AG10803 (cell line): ENCODE results near the gene GOLGA8M.
"Not testable (repeated sequence)": the region's sequence is repeated elsewhere in the genome, so short reads cannot be mapped to it uniquely, and the experiment has no call there.

Experiments
- DNase-seq: peaks from one replicate; pipeline ENCODE4 v3.0.0; 2010; ENCODE audit warnings: low read depth
- H3K4me3 ChIP-seq: 2 replicates; pipeline ENCODE4 v1.5.1; 2011; ENCODE audit warnings: mild to moderate bottlenecking, low read length, control low read depth
- TF ChIP-seq, protein P1 (sequence below): conservative IDR thresholded peaks from 2 replicates; pipeline ENCODE4 v1.5.1; 2011; ENCODE audit warnings: mild to moderate bottlenecking, low read length, control low read depth, inconsistent platforms

The GOLGA8M gene, protein sequence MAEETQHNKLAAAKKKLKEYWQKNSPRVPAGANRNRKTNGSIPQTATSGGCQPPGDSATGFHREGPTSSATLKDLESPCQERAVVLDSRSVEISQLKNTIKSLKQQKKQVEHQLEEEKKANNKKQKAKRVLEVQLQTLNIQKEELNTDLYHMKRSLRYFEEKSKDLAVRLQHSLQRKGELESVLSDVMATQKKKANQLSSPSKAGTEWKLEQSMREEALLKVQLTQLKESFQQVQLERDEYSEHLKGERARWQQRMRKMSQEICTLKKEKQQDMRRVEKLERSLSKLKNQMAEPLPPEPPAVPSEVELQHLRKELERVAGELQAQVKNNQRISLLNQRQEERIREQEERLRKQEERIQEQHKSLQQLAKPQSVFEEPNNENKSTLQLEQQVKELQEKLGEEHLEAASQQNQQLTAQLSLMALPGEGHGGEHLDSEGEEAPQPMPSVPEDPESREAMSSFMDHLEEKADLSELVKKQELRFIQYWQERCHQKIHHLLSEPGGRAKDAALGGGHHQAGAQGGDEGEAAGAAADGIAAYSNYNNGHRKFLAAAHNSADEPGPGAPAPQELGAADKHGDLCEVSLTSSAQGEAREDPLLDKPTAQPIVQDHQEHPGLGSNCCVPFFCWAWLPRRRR

DNA sequence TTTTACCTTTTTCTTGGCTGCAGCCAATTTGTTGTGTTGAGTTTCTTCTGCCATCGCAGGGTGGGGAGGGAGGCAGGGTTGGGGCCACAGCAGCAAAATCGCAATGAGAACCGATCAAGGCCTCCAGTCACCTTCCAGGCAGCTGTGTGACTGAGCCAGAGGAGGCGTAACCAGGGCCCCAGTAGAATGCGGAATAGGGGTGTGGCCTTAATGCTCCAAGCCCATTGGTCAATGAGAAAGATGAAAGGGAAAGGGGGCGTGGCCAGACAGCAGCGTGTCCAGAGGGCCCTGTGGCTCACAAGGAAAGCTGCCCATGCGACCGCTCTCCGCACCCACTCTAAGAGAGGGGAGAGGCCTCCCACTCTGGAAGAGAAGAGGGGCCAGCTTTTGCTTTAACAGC is at the start of gene GOLGA8M:
TSS of gene GOLGA8M (minus strand) at position 152 of the 400 bp plus-strand sequence. CDS start at position 54, 98 bp downstream.
- DNase-seq, H3K4me3 ChIP-seq: not testable (repeated sequence)

DNA sequence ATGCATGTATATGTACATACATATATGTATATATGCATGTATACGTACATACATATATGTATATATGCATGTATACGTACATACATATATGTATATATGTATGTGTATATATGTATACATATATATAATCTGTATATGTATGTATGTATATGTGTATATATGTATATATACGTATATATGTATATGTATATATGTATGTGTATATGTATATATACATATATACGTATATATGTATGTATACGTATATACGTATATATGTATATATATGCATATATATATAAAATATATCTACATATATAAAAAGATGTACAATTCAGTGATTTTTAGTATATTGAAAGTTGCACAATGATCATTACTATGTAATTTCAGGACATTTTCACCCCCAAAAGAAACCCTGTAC is 30.7 kb upstream of the GOLGA8M start:
- not testable (repeated sequence) for DNase-seq

DNA sequence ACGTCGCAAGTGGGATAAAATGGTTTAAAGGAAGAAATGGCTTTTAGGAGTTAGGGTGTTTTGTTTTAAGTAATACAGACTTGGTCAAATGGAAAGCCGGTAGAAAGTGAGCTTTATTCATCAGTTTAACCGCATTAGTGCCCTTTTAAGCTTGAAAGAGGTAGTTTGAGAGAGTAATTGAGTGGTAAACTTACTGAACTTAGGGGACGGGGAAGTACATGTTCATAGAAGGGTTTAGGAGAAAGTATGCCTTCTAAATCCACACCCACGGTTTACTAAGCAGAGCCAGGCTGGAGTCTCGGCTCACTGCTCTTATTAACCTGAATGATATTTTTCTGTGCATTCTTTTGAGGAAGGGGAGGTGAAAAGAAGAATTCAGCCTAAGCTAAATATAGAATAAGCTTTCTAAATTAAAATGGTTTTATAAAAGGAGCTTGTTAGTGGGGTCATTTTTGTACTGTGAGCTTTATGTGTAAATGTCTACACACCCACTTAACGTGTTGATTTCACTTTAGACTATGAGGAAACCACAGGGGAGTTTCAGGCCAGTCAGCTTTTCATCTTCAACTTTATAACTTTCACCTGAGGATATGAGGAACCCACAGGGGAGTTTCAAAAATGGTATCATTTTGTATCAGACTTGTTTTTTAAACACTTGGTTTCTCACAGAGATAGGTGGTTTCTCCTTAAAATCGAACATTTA is 26.5 kb upstream of the GOLGA8M start:
- not testable (repeated sequence) for DNase-seq
- peak overlapping the region; percentile 43 for H3K4me3 ChIP-seq

More for the DNA sequence above, 30.7 kb upstream of the GOLGA8M start:
- not testable (repeated sequence) for H3K4me3 ChIP-seq

DNA sequence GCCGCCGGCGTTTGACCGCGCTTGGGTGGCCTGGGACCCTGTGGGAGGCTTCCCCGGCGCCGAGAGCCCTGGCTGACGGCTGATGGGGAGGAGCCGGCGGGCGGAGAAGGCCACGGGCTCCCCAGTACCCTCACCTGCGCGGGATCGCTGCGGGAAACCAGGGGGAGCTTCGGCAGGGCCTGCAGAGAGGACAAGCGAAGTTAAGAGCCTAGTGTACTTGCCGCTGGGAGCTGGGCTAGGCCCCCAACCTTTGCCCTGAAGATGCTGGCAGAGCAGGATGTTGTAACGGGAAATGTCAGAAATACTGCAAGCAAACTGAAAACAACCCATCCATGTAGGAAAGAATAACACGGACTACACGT is 26.0 kb upstream of the GOLGA8M start:
- DNase-seq, result not testable (repeated sequence)
- peak overlapping the region; percentile 43 for H3K4me3 ChIP-seq

DNA sequence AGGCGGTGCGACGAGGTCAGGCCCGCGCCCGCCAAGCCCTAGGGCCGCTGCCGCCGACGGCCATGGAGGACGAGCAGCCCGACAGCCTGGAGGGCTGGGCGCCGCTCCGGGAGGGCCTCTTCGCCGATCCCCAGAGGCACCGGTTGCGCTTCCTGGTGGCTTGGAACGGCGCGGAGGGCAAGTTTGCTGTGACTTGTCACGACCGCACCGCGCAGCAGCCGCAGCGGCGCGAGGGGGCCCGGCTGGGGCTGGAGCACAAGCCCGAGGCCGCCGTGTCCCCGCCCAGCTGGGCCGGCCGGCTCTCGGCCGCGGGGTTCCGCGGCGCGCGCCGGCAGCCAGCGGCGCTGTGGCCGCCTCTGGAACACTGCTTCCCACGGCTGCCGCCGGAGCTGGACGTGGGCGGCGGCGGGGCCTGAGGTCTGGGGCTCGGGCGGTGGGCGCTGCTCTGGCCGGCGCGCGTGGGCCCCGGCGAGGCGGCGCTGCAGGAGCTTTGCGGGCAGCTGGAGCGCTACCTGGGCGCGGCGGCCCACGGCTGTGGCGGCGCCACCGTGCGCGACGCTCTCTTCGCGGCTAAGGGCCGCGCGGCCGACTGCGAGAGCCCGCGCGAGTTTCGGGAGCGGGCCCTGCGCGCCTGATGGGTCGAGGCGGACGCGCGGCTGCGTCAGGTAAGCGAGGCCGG is 25.4 kb upstream of the GOLGA8M start:
- peak overlapping the region; percentile 47 for H3K4me3 ChIP-seq
- peak; percentile 36 for DNase-seq

DNA sequence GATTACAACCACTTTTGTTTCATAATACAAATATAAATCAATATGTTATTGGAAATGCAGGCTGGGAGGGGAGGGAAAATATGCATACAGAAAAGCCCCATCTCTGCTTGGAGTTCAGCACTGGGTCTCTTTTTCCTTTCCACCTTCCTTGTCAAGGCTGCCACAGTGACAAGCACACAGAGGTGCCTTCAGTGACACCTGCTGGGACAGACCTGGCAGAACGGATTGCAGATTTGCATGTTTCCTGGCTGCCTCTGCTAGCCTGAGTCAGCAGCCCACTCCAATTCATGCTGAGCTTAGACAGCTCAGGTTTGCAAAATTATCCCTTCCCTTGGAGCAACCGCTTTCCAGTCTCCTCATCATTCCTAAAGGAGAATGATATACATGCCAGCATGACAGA is 15.8 kb upstream of the GOLGA8M start:
- DNase-seq, H3K4me3 ChIP-seq: not testable (repeated sequence)

DNA sequence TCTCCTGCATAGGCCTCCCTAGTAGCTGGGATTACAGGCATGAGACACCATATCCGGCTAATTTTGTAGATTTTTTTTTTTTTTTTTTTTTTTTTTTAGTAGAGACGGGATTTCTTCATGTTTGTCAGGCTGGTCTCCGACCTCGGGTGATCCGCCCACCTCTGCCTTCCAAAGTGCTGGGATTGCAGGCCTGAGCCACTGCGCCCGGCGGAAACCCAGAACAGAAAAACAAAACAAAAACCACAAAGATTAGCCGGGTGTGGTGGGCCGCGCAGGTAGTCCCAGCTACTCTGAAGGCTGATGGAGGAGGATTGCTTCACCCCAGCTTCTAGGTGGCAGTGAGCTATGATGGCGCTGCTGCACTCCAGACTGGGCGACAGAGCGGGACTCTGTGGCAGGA is 14.8 kb upstream of the GOLGA8M start:
- H3K4me3 ChIP-seq, DNase-seq: not testable (repeated sequence)

DNA sequence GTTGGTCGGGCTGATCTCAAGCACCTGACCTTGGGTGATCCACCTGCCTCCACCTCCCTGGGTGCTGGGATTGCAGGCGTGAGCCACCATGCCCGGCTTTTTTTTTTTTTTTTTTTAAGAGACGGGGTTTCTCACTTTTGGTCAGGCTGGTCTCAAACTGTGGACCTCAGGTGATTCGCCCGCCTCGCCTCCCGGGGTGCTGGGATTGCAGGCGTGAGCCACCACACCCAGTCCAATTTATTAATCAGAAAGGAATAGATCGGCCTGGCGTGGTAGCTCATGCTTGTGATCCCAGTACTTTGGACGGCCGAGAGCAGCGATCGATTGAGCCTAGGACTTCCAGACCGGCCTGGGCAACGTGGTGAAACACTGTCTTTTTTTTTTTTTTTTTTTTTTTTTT is 13.9 kb upstream of the GOLGA8M start:
- no peak overlapping the region for H3K4me3 ChIP-seq
- TF ChIP-seq, protein P1, sequence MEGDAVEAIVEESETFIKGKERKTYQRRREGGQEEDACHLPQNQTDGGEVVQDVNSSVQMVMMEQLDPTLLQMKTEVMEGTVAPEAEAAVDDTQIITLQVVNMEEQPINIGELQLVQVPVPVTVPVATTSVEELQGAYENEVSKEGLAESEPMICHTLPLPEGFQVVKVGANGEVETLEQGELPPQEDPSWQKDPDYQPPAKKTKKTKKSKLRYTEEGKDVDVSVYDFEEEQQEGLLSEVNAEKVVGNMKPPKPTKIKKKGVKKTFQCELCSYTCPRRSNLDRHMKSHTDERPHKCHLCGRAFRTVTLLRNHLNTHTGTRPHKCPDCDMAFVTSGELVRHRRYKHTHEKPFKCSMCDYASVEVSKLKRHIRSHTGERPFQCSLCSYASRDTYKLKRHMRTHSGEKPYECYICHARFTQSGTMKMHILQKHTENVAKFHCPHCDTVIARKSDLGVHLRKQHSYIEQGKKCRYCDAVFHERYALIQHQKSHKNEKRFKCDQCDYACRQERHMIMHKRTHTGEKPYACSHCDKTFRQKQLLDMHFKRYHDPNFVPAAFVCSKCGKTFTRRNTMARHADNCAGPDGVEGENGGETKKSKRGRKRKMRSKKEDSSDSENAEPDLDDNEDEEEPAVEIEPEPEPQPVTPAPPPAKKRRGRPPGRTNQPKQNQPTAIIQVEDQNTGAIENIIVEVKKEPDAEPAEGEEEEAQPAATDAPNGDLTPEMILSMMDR, result no peak
- DNase-seq, result no peak

DNA sequence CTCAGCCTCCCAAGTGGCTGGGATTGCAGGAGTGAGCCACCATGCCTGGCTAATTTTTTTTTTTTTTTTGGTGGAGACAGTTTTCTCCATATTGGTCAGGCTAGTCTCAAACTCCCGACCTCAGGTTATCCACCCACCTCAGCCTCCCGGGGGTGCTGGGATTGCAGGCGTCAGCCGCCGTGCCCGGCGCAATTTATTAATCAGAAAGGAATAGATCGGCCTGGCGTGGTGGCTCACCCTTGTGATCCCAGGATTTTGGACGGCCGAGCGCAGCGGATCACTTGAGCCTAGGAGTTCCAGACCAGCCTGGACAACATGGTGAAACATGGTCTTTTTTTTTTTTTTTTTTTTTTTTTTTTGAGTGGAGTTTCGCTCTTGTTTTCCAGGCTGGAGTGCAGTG is 13.3 kb upstream of the GOLGA8M start:
- TF ChIP-seq, protein P1, result no peak
- DNase-seq, result no peak
- no peak overlapping the region for H3K4me3 ChIP-seq

DNA sequence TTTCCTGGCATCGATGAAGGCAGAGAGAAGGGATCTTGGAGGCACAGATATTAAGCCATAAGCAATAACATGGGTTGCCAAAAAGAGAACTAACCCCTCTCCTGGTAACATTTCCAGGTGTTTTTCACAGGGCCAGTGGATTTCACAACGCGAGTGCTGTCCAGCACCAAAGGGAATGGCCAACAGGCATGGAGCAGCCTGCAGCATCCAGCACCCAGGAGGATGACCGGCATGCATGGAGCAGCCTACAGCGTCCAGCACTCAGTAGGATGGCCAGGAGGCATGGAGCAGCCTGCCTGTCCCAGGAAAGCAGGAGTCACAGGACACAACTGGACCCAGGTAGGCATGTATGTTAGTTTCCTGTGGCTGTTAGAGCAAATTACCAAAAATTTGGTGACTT is 11.8 kb upstream of the GOLGA8M start:
- DNase-seq, H3K4me3 ChIP-seq: not testable (repeated sequence)

DNA sequence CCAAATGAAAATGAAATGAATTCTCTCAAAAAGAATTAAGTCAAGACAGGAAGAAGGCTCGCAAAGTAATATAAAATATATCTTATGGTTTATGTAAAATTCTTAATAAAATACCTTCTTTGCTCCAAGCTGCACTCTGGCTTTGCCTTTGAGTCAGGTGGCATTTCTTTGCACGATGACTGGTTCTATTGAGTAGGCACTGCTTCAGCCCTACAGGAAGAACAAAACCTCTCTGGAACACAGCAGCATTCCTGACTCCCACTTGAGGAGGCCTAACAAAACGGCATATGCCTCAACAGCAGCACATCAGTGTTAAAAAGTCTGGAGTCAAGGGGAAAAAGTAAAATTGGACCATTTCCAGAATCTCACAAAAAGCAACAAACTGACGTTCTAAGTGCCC is 7.4 kb upstream of the GOLGA8M start:
- H3K4me3 ChIP-seq, DNase-seq: not testable (repeated sequence)

DNA sequence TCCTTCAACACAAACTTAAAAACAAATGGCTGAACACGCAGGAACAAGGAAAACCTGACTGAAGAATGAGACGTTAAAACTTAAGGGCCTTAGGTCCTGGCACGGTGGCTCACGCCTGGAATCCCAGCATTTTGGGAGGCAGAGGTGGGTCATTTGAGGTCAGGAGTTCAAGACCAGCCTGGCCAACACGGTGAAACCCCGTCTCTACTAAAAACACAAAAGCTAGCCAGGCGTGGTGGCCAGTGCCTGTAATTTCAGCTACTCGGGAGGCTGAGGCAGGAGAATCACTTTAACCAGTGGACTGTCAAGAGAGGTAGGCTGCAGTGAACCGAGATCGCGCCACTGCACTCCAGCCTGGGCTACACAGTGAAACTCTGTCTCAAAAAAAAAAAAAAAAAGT is 6.4 kb upstream of the GOLGA8M start:
- not testable (repeated sequence) for H3K4me3 ChIP-seq, DNase-seq

DNA sequence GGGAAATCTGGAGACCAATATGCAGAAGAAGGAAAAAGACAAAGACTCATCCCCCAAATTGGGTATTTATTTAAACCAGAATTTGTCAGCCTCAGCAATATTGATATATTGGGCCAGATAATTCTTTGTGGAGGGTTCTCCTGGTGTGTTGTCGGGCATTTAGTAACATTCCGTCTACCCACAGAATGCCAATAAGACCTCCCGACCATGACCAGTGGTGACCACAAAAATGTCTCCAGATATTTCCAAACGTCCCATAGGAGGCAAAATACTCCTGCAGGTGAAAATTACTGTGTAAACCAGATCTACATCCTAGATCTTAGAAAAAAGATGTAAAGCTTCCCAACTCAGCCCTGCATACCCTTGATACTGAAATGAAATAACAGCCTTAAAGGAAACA is 2.0 kb upstream of the GOLGA8M start:
- DNase-seq, H3K4me3 ChIP-seq: not testable (repeated sequence)

DNA sequence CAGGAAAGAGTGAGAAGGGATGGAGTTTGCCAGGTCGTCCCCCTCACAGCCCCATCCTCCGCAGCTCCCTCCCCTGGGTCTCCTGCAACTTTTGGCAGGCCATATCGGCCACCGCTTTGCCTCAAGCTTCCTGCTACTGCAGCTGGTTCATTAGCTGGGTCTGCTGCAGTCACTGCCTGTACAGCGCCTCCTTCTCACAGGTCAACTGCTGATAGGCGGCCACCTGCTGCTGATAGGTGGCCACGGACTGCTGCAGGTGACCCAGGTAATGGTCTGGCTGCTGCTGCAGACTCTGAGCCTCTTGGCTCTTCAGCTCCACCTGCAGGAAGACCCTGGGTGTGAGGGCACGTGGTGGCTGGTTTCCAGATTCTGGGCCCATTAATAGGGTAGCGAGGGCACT is 8.3 kb downstream of the GOLGA8M start:
- DNase-seq, H3K4me3 ChIP-seq: not testable (repeated sequence)

DNA sequence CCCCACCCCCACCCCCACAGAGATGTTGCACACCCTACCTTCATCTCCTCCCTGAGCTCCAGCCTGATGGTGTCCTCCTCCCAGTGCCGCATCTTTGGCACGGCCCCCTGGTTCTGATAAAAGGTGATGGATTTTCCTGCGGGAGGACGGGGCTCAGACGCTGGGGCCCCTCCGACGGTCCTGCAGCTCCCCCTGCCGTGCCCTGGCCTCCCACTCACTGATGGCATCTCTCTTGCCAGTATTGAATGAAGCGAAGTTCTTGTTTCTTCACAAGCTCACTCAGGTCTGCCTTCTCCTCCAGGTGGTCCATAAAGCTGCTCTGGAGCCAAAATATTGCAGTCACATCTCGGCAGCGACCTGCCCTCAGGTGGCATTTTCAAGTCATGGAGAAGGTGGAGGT is 9.8 kb downstream of the GOLGA8M start:
- DNase-seq, H3K4me3 ChIP-seq: not testable (repeated sequence)

DNA sequence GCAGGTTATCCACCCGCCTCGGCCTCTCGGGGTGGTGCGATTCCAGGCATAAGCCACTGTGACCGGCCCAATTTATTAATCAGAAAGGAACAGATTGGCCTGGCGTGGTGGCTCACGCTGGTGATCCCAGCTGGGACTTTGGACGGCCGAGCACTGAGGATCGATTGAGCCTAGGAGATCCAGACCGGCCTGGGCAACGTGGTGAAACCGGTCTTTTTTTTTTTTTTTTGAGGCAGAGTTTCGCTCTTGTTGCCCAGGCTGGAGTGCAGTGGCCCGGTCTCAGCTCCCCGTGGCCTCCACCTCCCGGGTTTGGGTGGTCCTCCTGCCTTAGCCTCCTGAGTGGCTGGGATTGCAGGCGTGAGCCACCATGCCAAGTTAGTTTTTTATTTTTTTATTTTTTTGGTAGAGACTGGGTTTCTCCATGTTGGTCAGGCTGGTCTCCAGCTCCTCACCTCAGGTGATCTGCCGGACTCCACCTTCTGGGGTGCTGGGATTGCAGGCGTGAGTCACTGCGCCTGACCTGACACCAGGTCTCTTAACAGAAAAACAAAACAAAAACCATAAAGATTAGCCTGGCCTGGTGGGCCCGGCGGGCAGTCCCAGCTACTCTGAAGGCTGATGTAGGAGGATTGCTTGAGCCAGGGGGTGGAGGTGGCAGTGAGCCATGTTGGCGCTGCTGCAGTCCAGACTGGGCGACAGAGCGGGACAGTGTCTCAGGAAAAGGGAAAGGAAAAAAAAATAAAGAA is 18.0 kb downstream of the GOLGA8M start:
- H3K4me3 ChIP-seq, DNase-seq: not testable (repeated sequence)
